ENCODE results near the gene VCAN.

Gene VCAN

DNA sequence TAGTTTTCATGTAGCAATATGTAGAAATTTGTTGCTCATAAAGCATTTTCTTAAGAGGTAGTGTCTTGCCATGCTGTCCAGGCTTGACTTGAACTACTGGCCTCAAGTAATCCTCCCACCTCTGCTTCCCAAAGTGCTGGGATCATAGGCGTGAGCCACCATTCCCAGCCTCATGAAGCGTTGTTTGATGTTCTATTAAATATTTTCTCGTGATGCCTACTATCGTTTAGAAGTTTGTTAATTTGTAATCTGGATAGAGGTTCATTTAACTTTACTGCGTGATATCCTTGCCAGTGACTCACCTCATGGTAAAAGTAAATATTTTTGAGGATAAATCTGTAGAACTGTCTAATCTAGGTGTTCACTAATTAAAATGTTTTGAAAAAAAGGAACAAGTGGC is 82.6 kb downstream of the VCAN start:
- H3K4me1 ChIP-seq (ENCODE audit: control insufficient read depth, insufficient read depth, low read length), result no peaks in the 10 kb centered on the region
- peaks cover 22 to 50% of the 10 kb centered on the region in 2 experiments for H3K36me3 ChIP-seq (ENCODE audit: control insufficient read depth in 2 of 2, insufficient read depth in 1 of 2, low read length in 2 of 2)
- no peak overlapping the region for H3K27ac ChIP-seq (ENCODE audit: extremely low read depth, low read depth, low read length)
- POLR2A ChIA-PET, result no interaction called here
- CTCF ChIA-PET, result interaction anchor here (1.2 kb wide), 1 partner anchor 11 kb away, joined by 5 read pairs; no protein-coding TSS in a partner anchor
- TF ChIP-seq OVOL3 (tag by site-specific recombination; IDR thresholded peaks at IDR 0.05) (no peak), ZNF140 (tag by site-specific recombination; IDR thresholded peaks at IDR 0.05) (no peak), EGR2 (tag by site-specific recombination; IDR thresholded peaks at IDR 0.05; ENCODE audit: low read depth) (no peak), TCF7L2 (IDR thresholded peaks at IDR 0.05; ENCODE audit: borderline replicate concordance, low read depth, low read length) (no peak), ZNF677 (tag by site-specific recombination; IDR thresholded peaks at IDR 0.05) (no peak), ZNF777 (tag by site-specific recombination; IDR thresholded peaks at IDR 0.05; ENCODE audit: borderline replicate concordance) (no peak), FEZF1 (tag by site-specific recombination; IDR thresholded peaks at IDR 0.05) (no peak), ZNF16 (tag by site-specific recombination; IDR thresholded peaks at IDR 0.05; ENCODE audit: low read depth) (no peak), ZNF174 (tag by site-specific recombination; IDR thresholded peaks at IDR 0.05) (no peak), IKZF3 (tag by site-specific recombination; IDR thresholded peaks at IDR 0.05) (no peak), KLF1 (tag by site-specific recombination; IDR thresholded peaks at IDR 0.05) (no peak), ZNF596 (tag by site-specific recombination; IDR thresholded peaks at IDR 0.05) (no peak)
- TF ChIP-seq, protein P1, sequence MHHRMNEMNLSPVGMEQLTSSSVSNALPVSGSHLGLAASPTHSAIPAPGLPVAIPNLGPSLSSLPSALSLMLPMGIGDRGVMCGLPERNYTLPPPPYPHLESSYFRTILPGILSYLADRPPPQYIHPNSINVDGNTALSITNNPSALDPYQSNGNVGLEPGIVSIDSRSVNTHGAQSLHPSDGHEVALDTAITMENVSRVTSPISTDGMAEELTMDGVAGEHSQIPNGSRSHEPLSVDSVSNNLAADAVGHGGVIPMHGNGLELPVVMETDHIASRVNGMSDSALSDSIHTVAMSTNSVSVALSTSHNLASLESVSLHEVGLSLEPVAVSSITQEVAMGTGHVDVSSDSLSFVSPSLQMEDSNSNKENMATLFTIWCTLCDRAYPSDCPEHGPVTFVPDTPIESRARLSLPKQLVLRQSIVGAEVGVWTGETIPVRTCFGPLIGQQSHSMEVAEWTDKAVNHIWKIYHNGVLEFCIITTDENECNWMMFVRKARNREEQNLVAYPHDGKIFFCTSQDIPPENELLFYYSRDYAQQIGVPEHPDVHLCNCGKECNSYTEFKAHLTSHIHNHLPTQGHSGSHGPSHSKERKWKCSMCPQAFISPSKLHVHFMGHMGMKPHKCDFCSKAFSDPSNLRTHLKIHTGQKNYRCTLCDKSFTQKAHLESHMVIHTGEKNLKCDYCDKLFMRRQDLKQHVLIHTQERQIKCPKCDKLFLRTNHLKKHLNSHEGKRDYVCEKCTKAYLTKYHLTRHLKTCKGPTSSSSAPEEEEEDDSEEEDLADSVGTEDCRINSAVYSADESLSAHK (tag by site-specific recombination; IDR thresholded peaks at IDR 0.05), result no peak
- TF ChIP-seq, protein P2, sequence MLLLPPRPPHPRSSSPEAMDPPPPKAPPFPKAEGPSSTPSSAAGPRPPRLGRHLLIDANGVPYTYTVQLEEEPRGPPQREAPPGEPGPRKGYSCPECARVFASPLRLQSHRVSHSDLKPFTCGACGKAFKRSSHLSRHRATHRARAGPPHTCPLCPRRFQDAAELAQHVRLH (tag by site-specific recombination; IDR thresholded peaks at IDR 0.05), result no peak
- no peaks in the 10 kb centered on the region for H3K9me3 ChIP-seq (ENCODE audit: control insufficient read depth, insufficient read depth, low read depth, low read length)
- no peak overlapping the region for H3K4me3 ChIP-seq (ENCODE audit: low read depth, low read length)

DNA sequence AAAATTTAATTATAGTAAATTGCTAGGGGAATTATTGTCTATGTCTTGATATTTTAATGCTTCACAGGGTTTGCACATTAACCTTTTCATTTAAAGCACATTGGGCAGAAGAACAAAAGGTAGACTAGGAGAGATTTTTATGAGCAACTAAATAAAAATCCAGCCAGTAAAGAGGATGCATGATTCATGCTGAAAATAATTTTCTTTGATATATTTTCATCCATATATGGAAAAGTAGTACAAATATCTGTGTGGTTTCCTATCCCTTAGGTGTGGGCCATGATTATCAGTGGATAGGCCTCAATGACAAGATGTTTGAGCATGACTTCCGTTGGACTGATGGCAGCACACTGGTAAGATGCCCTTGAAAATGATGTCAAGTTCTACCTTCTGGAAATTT is 83.1 kb downstream of the VCAN start:
- Histone ChIP-seq H3K9me3 (ENCODE audit: control insufficient read depth, insufficient read depth, low read depth, low read length) (no peaks in the 10 kb centered on the region), H3K27ac (ENCODE audit: extremely low read depth, low read depth, low read length) (no peak overlapping the region), H3K36me3 (ENCODE audit: control insufficient read depth in 2 of 2, insufficient read depth in 1 of 2, low read length in 2 of 2) (peaks cover 22 to 47% of the 10 kb centered on the region in 2 experiments), H3K4me3 (ENCODE audit: low read depth, low read length) (no peak overlapping the region), H3K4me1 (ENCODE audit: control insufficient read depth, insufficient read depth, low read length) (no peaks in the 10 kb centered on the region)
- POLR2A ChIA-PET, result no interaction called here
- CTCF ChIA-PET, result no interaction called here
- TF ChIP-seq HOXA7 (CRISPR knock-in tag; IDR thresholded peaks at IDR 0.05; ENCODE audit: borderline replicate concordance) (no peak), RBAK (tag by site-specific recombination; IDR thresholded peaks at IDR 0.05) (no peak), ZNF707 (tag by site-specific recombination; IDR thresholded peaks at IDR 0.05) (no peak), ZNF560 (tag by site-specific recombination; IDR thresholded peaks at IDR 0.05; ENCODE audit: borderline replicate concordance) (no peak), ZNF391 (tag by site-specific recombination; IDR thresholded peaks at IDR 0.05; ENCODE audit: borderline replicate concordance, low read depth) (no peak), BCL11A (tag by site-specific recombination; IDR thresholded peaks at IDR 0.05; ENCODE audit: low read depth) (no peak), ZBTB1 (tag by site-specific recombination; IDR thresholded peaks at IDR 0.05) (no peak), ZSCAN23 (tag by site-specific recombination; IDR thresholded peaks at IDR 0.05) (no peak), ZNF311 (tag by site-specific recombination; IDR thresholded peaks at IDR 0.05; ENCODE audit: borderline replicate concordance) (no peak), ZNF341 (tag by site-specific recombination; IDR thresholded peaks at IDR 0.05; ENCODE audit: low read depth) (no peak)
- TF ChIP-seq, protein P3, sequence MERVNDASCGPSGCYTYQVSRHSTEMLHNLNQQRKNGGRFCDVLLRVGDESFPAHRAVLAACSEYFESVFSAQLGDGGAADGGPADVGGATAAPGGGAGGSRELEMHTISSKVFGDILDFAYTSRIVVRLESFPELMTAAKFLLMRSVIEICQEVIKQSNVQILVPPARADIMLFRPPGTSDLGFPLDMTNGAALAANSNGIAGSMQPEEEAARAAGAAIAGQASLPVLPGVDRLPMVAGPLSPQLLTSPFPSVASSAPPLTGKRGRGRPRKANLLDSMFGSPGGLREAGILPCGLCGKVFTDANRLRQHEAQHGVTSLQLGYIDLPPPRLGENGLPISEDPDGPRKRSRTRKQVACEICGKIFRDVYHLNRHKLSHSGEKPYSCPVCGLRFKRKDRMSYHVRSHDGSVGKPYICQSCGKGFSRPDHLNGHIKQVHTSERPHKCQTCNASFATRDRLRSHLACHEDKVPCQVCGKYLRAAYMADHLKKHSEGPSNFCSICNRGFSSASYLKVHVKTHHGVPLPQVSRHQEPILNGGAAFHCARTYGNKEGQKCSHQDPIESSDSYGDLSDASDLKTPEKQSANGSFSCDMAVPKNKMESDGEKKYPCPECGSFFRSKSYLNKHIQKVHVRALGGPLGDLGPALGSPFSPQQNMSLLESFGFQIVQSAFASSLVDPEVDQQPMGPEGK (tag by site-specific recombination; IDR thresholded peaks at IDR 0.05), result no peak
- TF ChIP-seq, protein P4, sequence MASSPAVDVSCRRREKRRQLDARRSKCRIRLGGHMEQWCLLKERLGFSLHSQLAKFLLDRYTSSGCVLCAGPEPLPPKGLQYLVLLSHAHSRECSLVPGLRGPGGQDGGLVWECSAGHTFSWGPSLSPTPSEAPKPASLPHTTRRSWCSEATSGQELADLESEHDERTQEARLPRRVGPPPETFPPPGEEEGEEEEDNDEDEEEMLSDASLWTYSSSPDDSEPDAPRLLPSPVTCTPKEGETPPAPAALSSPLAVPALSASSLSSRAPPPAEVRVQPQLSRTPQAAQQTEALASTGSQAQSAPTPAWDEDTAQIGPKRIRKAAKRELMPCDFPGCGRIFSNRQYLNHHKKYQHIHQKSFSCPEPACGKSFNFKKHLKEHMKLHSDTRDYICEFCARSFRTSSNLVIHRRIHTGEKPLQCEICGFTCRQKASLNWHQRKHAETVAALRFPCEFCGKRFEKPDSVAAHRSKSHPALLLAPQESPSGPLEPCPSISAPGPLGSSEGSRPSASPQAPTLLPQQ (tag by site-specific recombination; IDR thresholded peaks at IDR 0.05), result no peak
- TF ChIP-seq, protein P5, sequence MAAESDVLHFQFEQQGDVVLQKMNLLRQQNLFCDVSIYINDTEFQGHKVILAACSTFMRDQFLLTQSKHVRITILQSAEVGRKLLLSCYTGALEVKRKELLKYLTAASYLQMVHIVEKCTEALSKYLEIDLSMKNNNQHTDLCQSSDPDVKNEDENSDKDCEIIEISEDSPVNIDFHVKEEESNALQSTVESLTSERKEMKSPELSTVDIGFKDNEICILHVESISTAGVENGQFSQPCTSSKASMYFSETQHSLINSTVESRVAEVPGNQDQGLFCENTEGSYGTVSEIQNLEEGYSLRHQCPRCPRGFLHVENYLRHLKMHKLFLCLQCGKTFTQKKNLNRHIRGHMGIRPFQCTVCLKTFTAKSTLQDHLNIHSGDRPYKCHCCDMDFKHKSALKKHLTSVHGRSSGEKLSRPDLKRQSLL (tag by site-specific recombination; IDR thresholded peaks at IDR 0.05), result no peak
- TF ChIP-seq, protein P6, sequence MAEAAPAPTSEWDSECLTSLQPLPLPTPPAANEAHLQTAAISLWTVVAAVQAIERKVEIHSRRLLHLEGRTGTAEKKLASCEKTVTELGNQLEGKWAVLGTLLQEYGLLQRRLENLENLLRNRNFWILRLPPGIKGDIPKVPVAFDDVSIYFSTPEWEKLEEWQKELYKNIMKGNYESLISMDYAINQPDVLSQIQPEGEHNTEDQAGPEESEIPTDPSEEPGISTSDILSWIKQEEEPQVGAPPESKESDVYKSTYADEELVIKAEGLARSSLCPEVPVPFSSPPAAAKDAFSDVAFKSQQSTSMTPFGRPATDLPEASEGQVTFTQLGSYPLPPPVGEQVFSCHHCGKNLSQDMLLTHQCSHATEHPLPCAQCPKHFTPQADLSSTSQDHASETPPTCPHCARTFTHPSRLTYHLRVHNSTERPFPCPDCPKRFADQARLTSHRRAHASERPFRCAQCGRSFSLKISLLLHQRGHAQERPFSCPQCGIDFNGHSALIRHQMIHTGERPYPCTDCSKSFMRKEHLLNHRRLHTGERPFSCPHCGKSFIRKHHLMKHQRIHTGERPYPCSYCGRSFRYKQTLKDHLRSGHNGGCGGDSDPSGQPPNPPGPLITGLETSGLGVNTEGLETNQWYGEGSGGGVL (tag by site-specific recombination; IDR thresholded peaks at IDR 0.05), result no peak

All from HEK293 (cell line).